GM18858 (cell line): Measurements from ENCODE around the gene CCDC27.
"Not testable (repeated sequence)": the region's sequence is repeated elsewhere in the genome, so short reads cannot be mapped to it uniquely, and the experiment has no call there.

Experiments used
- ATAC-seq: cut with Tn5 transposase; IDR thresholded peaks from one replicate; pipeline ENCODE4 v1.9.1; 2021; ENCODE audit not compliant: unreplicated experiment

CCDC27 gene

GRCh38 chr1:3788756-3789420 is 36.6 kb downstream of the CCDC27 start:
- no peak for ATAC-seq

DNA sequence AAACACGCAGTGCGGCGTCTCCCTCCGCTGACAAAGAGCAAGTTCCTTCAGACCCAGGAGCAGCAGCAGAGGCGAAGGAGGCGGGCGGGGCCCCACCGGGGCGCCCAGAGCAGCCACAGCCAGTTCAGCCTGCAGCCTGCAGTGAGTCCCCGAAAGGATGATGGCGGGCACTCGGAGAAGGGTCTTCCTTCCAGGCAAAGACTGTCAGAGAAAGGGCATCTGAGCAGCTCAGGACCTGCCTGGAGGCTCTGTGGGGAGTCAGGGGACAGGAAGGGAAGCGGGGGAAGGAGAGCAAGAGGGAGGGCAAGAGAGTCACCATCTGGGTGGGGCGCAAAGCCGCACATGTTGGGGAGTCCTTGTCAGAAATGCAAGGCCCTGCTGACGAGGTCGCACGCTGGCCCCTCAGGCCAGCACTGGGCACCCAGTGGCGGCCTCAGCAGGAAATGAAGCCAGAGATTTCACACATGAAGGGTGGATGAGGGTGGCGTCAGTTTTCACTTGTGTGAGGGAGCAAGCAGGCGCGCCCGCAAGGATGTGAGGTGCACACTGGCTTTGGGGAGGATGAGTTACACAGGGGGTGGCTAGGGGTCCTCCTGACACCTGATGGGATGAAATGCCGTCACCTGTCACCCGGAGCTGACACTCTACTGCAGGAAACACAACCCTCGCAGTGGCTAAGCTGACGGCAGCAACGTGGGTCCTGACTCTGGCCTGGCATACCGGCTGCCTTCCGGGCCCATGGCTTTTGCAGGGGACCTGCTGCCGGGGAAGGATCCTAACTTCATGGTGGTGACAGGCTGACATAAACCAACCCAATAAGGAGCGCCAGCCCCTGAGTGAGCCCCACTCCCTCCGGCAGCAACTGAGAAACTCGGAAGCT is 37.4 kb downstream of the CCDC27 start:
- no peak for ATAC-seq

GRCh38 chr1:3790500-3790923 is 38.3 kb downstream of the CCDC27 start:
- no peak for ATAC-seq

DNA sequence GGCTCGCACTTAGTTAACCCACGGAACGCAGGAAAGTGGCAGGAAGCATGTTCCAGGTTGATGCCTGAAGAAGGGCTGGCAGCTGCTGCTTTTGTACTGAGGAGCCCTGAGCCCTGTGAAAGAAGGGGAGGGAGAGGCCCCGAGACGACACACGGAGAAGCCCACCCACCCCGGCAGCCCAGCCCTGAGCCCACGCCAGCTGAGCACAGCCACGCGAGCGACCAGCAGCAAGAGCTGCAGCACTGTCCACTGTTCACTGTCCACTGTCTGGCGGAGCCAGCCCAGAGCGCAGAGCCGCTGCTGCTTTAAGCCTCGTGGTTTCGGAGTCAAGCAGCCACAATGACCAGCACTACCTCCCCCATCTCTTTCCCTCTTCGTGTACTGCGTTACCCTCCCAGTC is 38.7 kb downstream of the CCDC27 start:
- ATAC-seq: no peak

DNA sequence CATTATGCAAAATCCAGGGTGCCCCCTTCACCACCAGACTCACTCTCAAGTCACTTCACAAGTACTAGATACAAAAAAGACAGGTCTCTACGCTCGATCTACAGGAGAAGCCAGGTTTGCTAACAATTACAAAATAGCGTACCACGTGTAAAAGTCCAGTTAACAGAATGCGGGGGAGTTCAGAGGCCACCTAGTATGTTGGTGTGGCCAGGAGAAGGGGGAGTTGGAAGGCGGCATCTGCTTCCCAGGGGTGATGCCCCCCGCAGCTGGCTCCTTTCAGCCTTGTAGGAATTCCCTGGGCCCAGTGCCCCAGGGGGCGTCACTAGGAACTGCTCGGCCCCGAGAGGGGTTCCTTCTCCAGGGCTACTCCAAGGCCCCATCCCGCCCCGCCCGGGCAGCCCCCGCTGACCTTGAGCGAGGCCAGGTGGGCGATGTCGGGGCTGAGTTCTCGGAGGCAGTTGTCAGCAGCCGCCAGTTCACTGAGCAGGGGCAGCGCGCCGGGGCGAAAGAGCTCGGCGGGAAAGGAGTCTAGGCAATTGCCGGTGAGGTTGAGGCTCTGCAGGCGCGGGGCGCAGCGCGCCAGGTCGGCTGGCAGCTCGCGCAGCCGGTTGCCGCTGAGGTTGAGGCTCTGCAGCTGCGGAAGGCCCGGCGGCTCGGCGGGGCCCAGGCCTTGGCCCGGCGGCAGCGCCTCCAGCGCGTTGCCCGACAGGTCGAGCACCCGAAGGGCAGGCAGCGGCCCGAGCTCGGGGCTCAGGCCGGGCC is 43.4 kb downstream of the CCDC27 start:
- ATAC-seq: peak; percentile 13

DNA sequence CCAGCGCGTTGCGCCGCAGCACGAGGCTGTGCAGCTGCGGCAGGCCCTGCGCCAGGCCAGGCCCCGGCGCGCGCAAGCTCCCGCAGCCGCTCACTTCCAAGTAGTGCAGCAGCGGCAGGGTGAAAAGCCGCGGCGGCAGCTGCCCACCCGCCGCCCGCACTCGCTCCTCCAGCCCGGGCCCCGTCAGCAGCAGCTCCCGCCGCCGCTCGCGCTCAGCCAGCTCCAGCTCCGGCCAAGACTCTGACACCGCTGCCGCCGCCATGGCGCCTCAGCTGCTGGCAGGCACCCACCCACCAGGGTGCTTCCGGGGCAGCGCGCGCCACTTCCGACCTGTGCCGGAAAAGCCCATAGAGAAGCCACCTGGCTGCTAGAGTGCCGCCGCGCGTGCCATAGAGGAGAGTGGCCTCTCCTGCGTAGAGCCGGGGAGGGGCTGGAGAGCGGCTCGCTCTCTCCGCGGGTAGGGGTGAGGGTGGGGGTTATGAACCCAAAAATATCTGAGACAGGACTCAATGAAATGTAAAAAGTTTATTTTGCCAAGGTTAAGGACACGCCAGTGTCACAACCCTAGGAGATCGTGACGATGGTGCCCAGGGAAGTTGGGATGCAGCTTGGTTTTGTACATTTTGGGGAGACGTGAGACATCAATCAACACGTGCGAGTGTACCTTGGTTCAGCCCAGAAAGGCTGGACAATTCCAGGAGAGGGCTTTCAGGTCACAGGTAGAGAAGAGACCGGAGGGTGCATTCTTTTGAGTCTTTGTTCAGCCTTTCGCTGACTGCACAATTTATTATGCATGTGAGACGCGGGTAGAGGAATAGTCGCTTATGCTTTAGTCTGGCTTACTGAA is 44.2 kb downstream of the CCDC27 start, which contains the start of gene LRRC47:
TSS of gene LRRC47 (minus strand) at position 284 of the 847 bp plus-strand sequence. CDS start at position 262, 22 bp downstream.
- ATAC-seq: peak; percentile 88

DNA sequence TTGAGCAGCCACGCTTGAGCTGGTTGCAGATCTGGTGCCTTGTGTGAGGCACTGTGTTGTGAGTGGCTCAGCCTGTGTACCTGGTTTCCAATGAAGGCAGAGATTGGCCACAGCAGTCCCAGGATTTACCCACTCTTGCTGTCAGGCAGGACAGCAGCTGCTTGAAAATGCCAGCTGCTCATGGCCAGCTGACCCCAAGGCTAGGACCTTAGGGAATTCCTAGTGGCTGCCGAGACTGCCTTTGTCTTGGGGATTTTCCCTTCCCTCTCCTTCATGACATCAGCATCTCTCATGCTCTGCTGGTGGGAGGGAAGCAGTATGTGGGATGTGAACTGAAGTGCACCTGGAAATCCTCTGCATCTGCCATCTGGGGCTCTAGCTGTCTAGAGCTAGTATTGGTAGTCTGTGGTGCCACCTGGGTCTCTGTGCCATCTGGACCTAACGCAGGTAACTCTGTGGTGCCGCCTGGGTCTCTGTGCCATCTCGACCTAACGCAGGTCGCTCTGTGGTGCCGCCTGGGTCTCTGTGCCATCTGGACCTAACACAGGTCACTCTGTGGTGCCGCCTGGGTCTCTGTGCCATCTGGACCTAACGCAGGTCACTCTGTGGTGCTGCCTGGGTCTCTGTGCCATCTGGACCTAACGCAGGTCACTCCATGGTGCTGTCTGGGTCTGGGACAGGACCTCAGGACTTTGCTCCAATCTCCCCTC is 47.9 kb downstream of the CCDC27 start:
- no peak for ATAC-seq

- not testable (repeated sequence) for ATAC-seq
These were observed 48.5 kb downstream of the CCDC27 start for GRCh38 chr1:3800795-3801194.

- no peak for ATAC-seq
These were observed 51.8 kb downstream of the CCDC27 start for GRCh38 chr1:3803905-3804626.

DNA sequence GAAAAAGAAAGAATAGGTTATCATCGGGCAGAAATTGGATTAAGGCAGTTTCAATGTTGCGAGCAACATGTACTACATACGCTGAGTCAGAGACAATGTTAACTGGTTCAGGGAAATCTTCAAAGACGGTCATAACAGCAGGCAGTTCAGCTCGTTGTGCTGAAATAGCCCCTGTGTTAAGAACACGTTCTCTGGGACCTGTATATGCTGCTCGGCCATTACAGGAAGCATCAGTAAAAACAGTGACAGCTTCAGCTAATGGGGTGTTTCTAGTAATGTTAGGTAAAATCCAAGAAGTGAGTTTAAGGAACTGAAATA is 52.3 kb downstream of the CCDC27 start:
- not testable (repeated sequence) for ATAC-seq

- no peak for ATAC-seq
These were observed 52.8 kb downstream of the CCDC27 start for GRCh38 chr1:3805038-3805437.

GRCh38 chr1:3807769-3808168 is 55.5 kb downstream of the CCDC27 start:
- ATAC-seq: no peak

- ATAC-seq: no peak
These were observed 57.4 kb downstream of the CCDC27 start for GRCh38 chr1:3809680-3810079.

- ATAC-seq: not testable (repeated sequence)
These were observed 58.0 kb downstream of the CCDC27 start for GRCh38 chr1:3810149-3810761.

DNA sequence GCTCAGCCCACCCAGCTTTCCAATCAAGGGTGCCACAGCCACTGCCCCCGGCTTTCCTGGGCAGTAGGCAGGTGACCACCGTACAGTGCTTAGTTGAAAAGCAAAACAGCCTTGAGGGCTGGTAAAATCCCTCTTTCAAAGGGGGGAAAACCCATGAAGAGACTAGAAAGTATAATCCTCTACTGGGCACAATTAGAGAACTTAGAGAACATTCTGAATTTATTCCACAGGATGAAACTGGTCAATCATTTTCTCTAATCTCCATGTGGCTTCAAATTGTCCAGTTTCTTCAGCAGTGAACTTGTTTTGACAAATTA is 59.3 kb downstream of the CCDC27 start:
- ATAC-seq: no peak

- ATAC-seq: no peak
These were observed 61.8 kb downstream of the CCDC27 start for GRCh38 chr1:3814065-3814464.

GRCh38 chr1:3814771-3815561 is 62.7 kb downstream of the CCDC27 start:
- no peak for ATAC-seq
